Endometrial microvascular endothelial cells (primary cell): Measurements from ENCODE around the gene TWF1. TPM values are rescaled to one million over a fixed set of nuclear protein-coding genes. Genes with fewer than 3 reads are reported as not detected.
"Not testable (repeated sequence)": the region's sequence is repeated elsewhere in the genome, so short reads cannot be mapped to it uniquely, and the experiment has no call there.

Experiments
- in situ Hi-C: cut with HindIII; loops from 2 replicates; pipeline ENCODE4 v1.10.0; 2017; ENCODE audit warnings: low sequenced_read_pairs, low pct_unique_long_range_greater_than_20kb; ENCODE audit errors: inconsistent ontology term
- total RNA-seq: library from RNA; depleted of rRNA; stranded (reverse); fragments of >200 nt; gene quantifications from one replicate; pipeline ENCODE4 v1.2.3, GENCODE V29; 2015; ENCODE audit errors: inconsistent ontology term

TWF1 gene
- total RNA-seq, 1 donor from 2014 or later = 133 TPM

DNA sequence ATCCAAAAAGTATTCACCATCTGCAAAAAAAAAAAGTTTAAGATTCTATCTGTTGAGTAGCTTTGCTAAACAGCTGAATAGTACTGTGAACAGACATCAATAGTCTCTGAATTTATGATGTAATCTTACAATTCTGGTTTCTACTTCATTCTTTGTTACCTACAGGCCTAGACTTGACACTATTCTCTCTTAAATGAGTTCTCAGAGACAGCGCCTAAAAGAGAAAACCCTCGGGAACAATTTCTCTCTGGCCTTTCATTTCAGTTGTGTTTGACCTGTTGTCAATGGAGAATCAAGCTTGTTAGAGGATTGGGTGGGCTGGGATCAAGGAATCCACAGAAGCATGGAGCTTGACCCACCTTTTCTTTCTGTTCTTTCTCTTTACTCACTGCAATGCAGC lies 5.9 kb upstream of the TWF1 start:
- in situ Hi-C loops = no loop called here

- in situ Hi-C loops = no loop called here
These were observed 1.3 kb upstream of the TWF1 start for GRCh38 chr12:43807386-43807785.

DNA sequence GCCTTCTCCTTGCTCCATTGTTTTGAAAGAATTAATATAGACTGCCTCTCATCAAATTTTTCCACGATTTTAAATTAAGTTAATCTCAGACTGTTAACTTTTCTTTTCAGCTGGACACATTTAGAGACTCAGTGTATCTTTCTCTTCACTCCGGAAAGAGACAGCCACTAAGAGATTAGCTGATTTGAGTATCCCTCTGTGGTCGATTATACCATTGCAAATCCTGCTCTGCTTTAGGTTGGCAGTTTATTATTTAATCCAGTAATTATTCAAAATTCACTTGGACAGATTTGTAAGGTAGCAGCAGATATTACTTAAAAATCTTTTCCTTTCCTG lies 588 bp upstream of the TWF1 start:
- in situ Hi-C loops = no loop called here

GRCh38 chr12:43805149-43805859 lies 813 bp downstream of the TWF1 start:
- in situ Hi-C loops = no loop called here

DNA sequence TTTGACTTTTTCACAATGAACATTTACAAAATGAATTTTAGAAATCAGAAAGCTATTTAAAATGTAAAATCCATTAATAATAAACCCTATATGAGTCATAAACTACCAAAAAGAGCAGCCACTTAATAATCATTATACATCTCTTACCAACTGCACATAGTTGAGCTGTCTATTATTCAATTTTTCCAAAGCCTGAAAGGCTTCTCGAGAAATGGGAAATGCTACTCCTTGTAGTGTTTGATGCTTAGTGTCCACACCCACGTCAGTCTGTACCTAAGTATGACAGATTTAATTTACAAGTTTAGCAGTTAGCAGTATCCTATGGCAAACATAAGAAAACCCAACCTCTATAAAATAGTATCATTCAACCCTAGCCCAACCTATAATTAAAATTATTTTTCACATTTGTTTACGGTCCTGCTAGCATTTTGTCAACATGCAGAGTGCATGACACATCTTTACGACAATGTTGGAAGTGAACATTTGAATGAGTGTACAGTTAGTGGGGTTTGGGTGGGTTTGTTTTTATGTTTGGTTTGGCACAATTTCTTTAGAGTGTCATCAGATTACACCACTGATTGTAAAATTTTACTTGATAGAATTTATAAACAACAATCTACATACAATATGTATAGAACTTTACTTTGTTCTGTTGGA lies 8.4 kb downstream of the TWF1 start:
- in situ Hi-C loops = no loop called here

GRCh38 chr12:43795716-43796280 lies 10.3 kb downstream of the TWF1 start:
- in situ Hi-C loops = no loop called here

DNA sequence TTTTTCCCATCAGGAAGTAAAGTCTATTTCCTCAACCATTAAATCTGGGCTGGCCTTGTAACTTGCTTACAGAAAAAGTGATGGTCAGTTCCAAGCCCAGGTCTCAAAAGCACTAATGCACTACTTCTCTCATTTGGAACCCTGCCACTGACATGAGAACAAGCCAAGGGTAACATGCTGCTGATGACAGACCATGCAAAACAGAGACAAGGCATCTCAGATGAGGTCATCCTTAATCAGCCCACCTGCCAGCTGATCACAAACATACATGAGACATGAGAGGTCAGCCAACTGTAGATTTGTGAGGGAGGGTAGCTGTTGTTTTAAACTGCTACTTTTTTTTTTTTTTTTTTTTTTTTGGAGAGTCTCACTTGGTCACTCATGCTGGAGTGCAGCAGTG lies 16.2 kb downstream of the TWF1 start:
- in situ Hi-C loops = no loop called here

DNA sequence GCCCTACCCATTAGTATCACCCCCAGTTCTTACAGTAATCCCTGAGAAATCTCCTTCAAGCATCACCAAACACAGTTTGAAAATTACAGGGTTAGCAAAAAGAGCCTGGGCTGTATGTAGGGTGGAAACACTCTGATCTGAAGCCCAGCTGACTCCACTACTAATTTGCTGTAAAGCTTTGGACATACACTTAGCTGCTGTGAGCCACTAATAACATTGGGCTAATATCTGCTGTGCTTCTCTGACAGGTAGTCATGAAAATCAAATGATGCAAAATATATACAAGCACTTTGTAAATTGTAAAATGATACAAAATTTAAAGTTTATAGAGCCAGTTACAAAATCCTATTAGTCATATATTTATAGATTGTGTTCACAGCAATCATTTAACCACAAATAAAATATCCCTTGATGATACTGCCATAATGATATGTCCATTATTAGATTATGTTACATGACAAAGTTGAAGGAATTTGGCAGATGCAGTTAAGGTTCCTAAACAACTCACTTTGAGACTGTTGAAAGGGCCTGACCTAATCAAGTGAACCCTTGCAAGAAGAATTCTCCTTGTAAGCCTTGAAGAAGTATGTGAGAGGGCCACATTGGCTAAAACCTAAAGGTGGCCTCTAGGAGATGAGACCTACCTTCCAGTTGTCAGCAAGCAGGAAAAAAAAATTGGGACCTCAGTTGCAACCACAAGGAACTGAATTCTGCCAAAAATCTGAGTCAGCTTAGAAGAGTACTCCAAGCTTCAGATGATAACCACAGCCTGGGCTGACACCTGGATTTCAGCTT lies 19.0 kb downstream of the TWF1 start:
- in situ Hi-C loops = no loop called here

- in situ Hi-C loops = no loop called here
These were observed 29.6 kb downstream of the TWF1 start for GRCh38 chr12:43776498-43776897.

- in situ Hi-C loops = no loop called here
These were observed 39.8 kb downstream of the TWF1 start for GRCh38 chr12:43766291-43766690.

- in situ Hi-C loops = no loop called here
These were observed 41.6 kb downstream of the TWF1 start for GRCh38 chr12:43764528-43764927.

DNA sequence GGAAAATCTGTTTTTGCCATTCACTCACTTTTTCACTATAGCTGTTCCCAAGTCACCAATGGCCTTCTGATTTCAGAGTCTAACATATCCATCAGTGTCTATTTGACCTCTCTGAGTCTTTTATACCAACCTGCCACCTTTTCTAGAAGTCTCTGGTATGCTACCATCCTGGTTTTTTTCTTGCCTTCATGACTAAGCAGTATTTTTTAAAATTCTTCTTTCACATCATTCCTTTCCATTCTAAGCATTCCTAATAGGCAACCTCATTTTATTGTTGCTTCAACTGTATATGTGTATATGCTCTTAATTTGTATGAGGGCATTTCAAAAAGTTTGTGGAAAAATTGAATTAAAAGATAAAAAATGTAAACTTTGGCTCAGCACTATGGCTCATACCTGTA lies 42.3 kb downstream of the TWF1 start:
- in situ Hi-C loops = no loop called here

- in situ Hi-C loops = no loop called here
These were observed 43.5 kb downstream of the TWF1 start for GRCh38 chr12:43762596-43762995.

- in situ Hi-C loops = no loop called here
These were observed 44.6 kb downstream of the TWF1 start for GRCh38 chr12:43761500-43761899.

DNA sequence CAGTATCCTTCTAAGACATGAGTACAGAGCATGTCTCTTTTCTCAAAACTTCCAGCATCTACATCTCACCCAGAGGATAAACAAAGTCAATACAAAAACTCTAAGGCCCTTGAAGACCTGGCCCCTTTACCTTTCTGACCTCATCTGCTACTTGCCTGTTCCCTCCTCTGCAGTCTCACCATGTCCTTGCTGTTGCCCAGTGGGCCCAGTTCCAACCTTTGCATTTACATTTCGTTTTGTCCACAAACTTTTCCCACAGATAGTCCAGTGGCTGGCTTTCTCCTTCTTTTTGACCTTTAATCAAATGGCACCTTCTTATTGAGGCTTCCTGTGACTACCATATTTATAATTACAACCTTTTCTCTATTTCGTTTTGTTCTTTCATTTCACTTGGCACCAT lies 45.7 kb downstream of the TWF1 start:
- in situ Hi-C loops = no loop called here

- in situ Hi-C loops = no loop called here
These were observed 47.2 kb downstream of the TWF1 start, which contains the start of the genes IRAK4 and PUS7L for GRCh38 chr12:43758728-43759563. IRAK4 (plus strand) TSS chr12:43758951; CDS start chr12:43768112, 9,161 bp downstream. PUS7L (minus strand) TSS chr12:43758790; CDS start chr12:43755245, 3,545 bp downstream.

DNA sequence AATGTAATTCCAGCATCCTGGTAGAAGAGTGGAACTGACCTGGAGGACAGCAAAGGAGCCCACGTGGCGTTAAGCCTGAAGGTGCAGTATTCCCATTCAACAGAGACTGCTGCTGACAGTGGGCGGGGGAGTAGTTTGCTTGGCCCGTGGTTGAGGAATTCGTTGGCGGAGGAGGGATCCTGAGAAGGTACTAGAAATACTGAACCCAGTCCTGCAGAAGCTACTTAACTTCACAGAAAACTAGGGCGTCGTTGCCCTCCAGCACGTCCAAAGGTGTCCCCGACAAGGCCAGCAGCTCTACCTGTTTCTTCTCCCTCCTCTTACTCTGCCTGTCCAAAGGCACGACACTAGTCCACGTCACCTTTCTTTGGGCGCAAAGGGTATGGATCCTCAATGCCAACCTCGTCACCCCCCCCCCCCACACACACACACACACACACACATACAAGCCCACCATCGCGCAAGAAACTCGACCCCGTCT lies 47.8 kb downstream of the TWF1 start:
- in situ Hi-C loops = no loop called here

DNA sequence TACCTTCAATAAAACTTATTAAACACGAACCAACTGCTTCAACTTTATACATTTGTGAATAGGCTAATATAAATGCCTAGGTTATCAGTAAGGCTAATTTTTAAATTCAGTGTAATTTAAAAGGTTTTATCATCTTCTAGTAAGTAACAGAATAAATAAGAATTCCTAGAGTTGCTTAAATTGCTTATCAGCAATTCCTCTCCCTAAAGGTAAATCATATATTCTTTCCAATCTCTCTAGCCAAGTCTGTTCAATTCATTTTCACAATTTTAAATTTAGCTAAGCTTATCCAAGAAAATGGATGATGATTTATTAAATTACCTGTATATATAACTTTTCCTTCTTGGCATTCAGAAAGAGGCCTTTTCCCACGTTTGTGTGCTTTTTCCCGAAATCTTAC lies 52.1 kb downstream of the TWF1 start:
- in situ Hi-C loops = no loop called here

DNA sequence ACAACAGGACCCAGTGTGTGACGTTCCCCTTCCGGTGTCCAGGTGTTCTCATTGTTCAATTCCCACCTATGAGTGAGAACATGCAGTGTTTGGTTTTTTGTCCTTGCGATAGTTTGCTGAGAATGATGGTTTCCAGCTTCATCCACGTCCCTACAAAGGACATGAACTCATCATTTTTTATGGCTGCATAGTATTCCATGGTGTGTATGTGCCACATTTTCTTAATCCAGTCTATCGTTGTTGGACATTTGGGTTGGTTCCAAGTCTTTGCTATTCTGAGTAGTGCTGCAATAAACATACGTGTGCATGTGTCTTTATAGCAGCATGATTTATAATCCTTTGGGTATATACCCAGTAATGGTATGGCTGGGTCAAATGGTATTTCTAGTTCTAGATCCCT lies 54.8 kb downstream of the TWF1 start:
- in situ Hi-C loops = not testable (repeated sequence)
